ENCODE measurements around the gene BUB1B.
"Not testable (repeated sequence)": the region's sequence is repeated elsewhere in the genome, so short reads cannot be mapped to it uniquely, and the experiment has no call there.

DNA sequence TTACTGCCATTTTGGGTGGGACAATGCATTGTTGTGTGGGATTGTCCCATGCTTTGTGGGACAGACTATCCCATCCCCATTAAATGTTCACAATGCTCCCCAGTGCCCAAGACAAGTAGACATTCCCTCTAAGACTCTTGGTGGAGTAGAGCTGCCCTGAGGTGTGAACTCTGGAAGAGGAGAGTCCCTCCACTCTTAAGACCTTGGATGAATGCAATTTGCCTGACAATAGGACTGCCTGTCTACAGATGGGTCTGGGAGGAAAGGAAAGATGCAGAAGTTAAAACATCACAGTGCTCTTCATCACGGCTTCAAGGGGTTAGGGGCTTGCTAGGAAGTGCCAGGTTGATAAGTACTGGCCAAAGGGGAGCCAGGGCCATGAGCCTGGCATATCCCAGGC, 6.0 kb upstream of the BUB1B start:
- TF ChIP-seq CTCF (IDR thresholded peaks at IDR 0.05); EZH2phosphoT487 (IDR thresholded peaks at IDR 0.05; ENCODE audit: borderline replicate concordance, low read depth); RCOR1 (IDR thresholded peaks at IDR 0.05; ENCODE audit: low read length); RAD21 (IDR thresholded peaks at IDR 0.05; ENCODE audit: low read length); RFX5 (IDR thresholded peaks at IDR 0.05; ENCODE audit: low read length): not testable (repeated sequence)
- TF ChIP-seq, protein P1, sequence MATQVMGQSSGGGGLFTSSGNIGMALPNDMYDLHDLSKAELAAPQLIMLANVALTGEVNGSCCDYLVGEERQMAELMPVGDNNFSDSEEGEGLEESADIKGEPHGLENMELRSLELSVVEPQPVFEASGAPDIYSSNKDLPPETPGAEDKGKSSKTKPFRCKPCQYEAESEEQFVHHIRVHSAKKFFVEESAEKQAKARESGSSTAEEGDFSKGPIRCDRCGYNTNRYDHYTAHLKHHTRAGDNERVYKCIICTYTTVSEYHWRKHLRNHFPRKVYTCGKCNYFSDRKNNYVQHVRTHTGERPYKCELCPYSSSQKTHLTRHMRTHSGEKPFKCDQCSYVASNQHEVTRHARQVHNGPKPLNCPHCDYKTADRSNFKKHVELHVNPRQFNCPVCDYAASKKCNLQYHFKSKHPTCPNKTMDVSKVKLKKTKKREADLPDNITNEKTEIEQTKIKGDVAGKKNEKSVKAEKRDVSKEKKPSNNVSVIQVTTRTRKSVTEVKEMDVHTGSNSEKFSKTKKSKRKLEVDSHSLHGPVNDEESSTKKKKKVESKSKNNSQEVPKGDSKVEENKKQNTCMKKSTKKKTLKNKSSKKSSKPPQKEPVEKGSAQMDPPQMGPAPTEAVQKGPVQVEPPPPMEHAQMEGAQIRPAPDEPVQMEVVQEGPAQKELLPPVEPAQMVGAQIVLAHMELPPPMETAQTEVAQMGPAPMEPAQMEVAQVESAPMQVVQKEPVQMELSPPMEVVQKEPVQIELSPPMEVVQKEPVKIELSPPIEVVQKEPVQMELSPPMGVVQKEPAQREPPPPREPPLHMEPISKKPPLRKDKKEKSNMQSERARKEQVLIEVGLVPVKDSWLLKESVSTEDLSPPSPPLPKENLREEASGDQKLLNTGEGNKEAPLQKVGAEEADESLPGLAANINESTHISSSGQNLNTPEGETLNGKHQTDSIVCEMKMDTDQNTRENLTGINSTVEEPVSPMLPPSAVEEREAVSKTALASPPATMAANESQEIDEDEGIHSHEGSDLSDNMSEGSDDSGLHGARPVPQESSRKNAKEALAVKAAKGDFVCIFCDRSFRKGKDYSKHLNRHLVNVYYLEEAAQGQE (IDR thresholded peaks at IDR 0.05; ENCODE audit: low read depth, low read length) = not testable (repeated sequence)
- TF ChIP-seq, protein P2, sequence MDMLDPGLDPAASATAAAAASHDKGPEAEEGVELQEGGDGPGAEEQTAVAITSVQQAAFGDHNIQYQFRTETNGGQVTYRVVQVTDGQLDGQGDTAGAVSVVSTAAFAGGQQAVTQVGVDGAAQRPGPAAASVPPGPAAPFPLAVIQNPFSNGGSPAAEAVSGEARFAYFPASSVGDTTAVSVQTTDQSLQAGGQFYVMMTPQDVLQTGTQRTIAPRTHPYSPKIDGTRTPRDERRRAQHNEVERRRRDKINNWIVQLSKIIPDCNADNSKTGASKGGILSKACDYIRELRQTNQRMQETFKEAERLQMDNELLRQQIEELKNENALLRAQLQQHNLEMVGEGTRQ (IDR thresholded peaks at IDR 0.05; ENCODE audit: borderline replicate concordance, low read depth, low read length) = not testable (repeated sequence)
